Activated T-cell treated with anti-CD3 and anti-CD28 coated beads, Interleukin-2, amount 50 U/mL, for 1 hour (primary cell): ENCODE data around the gene VSTM2L.

Experiments
- DNase-seq: peaks from one replicate; pipeline ENCODE4 v3.0.0-alpha.2; 2020

VSTM2L gene

GRCh38 chr20:37879843-37880242 is 23.1 kb upstream of the VSTM2L start:
- no peak for DNase-seq

DNA sequence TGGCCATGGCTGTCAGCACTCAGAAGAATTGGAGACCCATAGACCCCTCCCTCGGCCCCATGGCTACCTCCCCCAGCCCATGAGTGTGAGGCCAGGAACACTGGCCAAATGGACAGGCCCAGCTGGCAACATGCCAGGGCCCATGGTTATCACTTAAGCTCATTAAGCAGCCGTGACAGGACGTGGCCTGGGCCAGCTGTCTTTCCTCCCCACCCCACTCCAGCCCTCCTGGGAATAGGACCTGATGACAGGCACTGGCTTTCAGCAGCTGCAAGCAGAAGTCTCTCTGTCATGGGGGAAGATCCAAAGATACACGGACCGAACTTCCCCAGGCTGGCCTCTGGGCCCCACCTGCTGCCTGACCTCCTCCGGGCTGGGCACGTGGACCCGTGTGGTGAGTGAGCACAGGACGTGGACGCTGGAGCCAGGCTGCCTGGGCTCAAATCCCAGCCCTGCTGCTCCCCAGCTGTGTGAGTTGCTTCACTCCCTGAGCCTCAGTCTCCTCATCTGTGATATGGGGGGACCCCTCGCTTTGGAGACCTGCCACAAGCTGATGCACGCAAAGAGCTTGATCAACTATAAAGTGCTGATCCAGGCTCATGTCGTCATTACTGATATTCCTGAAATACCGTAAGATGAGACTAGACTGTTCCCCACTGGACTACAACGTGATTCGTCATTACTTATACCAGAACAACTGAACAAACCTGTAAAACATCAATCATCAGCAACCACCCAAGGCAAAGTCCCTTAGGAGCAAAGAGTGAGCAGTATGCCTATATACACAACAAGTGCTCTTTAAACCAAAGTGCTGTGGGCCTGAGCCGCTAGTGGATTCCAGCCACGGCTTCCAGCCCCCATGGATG is 22.0 kb upstream of the VSTM2L start:
- DNase-seq: no peak

DNA sequence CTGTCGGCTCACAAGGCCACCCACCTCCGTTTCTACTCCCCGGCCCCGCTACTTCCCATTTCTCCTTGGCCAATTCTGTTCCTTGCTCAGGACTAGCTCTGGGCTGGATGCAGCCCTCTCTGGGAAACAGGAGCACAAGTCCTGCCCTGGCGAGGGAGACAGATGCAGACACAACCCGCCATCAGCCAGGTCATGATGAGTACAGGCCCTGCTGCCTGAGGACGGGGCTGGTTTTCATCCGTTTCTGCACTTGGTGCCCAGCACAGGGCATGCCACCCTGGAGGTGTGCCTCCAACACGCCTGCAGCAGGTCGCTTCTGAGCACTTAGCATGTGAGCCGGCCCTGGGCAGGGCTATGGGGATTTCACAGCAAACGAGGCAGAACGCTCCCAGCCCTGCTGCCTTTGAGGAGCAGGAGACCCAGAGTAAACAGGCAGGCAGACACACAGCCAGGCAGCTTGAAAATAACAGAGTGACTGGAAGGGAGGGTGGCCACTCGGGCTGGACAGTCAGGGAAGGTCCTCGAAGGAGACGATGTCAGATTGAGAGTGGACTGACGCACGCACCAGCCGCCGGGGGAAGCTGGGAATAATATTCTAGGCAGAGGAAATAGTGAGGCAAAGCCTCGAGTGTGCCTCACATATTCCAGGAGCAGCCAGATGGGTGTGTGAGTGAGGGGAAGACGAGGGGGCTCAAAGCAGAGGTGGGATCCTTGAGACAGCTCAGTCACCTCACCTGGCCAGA is 21.2 kb upstream of the VSTM2L start:
- DNase-seq: no peak

GRCh38 chr20:37882961-37883712 is 19.8 kb upstream of the VSTM2L start:
- no peak for DNase-seq

GRCh38 chr20:37885042-37885441 is 17.9 kb upstream of the VSTM2L start:
- DNase-seq: no peak

- no peak for DNase-seq
These were observed 17.1 kb upstream of the VSTM2L start for GRCh38 chr20:37885593-37886503.

- no peak for DNase-seq
These were observed 16.1 kb upstream of the VSTM2L start for GRCh38 chr20:37886851-37887297.

GRCh38 chr20:37888641-37889040 is 14.3 kb upstream of the VSTM2L start:
- no peak for DNase-seq

DNA sequence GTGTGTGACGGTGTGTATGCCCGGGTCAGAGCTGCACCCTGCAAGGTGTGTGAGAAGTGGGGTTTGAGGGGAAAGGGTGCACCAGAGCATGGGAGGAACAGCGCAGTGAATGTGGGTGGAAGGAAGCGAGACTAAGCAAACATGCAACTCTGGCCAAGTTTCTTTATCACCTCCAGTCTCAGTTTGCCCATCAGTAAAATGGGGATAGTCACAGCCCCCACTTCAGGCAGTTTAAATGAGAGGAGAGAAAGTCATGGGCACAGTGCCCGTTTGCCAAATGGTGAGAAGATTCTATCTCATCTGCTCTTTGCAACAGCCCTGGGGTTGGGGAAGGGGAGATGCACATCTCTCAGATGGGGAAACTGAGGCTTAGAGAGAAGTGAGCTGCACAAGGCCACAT is 12.8 kb upstream of the VSTM2L start:
- no peak for DNase-seq

GRCh38 chr20:37890643-37891042 is 12.3 kb upstream of the VSTM2L start:
- DNase-seq: no peak

DNA sequence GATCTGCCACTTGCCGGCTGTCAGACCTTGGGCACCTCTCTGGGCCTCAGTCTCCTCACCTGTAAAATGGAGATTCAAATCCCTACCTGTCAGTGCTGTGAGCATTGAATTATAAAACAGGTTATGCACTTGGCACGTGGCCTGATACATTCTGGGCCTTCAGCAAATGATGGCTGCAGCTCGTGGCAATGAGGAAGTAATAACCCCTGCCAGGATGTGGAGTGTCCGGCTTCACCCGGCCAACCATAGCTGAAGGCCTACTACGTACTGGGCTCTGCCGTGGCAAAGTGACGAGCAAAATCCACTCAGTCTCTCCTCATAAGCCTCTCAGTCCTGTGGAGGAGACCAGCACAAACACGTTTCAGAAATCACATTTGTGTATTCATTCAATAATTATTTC is 10.9 kb upstream of the VSTM2L start:
- DNase-seq: no peak

DNA sequence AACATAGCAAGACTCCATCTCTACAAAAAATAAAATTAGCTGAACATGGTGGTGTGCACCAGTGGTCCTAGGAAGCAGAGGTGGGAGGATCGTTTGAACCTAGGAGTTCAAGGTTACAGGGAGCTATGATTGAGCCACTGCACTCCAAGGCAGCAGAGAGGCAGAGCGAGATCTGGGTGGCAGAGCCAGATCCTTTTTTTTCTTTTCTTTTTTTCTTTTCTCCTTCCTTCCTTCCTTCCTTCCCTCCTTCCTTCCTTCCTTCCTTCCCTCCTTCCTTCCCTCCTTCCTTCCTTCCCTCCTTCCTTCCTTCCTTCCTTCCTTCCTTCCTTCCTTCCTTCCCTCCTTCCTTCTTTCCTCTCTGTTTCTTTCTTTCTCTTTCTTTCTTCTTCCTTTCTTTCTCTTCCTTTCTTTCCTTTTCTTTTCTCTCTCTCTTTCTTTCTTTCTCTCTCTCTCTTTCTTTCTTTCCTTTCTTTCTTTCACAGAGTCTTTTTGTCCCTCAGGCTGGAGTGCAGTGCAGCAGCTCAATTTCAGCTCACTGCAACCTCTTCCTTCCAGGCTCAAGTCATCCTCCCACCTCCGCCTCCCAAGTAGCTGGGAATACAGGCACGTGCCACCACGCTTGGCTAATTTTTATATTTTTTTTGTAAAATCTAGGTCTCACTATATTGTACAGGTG is 9.2 kb upstream of the VSTM2L start:
- DNase-seq: no peak

DNA sequence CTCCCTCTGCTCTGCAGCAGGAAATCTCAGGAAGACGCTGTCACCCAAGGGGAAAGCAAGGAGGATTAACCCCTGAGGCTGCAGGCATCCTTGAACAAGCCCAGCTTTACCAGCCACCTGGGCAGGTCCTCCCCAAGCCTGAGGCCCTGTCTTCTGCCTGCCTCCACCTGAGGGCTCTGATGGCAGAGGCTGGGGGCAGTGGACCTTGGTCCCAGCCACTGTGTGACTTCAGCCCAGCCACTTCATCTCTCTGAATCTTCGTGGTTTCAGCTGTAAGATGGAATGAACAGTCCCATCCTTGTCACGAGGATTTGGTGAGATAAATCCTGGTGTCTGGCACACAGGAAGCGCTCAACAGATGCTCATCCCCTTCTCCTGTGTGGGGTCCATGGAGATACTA is 8.5 kb upstream of the VSTM2L start:
- DNase-seq: no peak

DNA sequence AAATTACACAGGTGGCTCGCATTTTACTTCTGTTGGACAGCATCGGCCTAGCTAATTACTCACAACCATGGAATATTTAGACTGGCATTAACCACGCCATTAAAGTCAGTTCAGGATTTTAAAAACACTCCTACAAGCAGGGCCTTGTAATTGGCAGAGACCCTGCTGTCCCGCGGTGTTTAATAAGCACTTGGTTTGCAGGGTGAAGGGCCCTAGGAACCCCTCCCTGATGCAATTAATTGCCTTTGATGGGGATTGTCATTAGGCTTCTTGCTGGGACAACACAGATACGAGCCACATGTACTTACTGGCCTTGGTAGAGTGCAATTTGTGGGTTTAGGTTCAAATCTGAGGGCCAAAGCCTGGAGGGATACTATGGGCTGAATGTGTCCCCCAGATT is 7.8 kb upstream of the VSTM2L start:
- DNase-seq: no peak

GRCh38 chr20:37896932-37897548 is 5.9 kb upstream of the VSTM2L start:
- DNase-seq: no peak

DNA sequence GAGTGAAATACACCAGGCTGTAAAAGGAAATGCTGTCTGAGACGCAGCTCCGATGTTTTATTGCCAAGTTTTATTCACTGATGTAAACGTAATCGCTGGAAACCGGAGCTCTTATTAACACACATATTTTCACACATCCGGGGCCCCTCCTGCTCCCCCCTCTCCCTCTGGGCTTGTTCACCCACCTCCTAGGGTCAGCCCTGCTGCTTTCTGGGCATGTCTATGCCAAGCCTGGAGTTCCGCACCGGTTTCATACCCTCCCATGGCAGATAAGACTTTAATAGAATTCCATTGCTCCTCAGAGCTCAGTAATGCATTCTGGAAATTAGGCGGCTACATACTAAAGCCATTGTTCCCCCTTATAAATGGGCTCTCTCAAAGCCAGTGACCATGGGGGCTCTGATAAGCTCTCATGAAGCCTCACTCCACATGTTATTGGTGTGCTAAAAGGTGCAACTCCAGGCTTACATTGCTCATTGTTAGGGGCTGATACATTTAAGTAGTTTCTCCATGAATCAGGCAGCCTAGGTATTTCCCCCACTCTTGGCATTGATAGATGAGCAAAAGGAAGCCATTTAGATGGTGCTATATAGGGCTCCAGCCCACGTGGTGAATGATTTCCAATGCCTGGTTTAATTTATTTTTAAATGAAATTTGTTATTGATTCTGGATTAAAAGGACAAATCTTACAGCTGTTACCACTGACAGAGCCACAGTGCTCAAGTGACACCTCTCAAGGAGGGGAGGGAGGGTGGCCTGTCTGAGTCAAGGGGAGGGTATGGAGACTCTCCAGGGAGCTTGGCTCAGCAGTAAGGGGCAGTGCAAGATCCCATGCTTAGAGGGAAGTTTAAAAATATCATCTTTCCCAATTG is 4.5 kb upstream of the VSTM2L start:
- no peak for DNase-seq

DNA sequence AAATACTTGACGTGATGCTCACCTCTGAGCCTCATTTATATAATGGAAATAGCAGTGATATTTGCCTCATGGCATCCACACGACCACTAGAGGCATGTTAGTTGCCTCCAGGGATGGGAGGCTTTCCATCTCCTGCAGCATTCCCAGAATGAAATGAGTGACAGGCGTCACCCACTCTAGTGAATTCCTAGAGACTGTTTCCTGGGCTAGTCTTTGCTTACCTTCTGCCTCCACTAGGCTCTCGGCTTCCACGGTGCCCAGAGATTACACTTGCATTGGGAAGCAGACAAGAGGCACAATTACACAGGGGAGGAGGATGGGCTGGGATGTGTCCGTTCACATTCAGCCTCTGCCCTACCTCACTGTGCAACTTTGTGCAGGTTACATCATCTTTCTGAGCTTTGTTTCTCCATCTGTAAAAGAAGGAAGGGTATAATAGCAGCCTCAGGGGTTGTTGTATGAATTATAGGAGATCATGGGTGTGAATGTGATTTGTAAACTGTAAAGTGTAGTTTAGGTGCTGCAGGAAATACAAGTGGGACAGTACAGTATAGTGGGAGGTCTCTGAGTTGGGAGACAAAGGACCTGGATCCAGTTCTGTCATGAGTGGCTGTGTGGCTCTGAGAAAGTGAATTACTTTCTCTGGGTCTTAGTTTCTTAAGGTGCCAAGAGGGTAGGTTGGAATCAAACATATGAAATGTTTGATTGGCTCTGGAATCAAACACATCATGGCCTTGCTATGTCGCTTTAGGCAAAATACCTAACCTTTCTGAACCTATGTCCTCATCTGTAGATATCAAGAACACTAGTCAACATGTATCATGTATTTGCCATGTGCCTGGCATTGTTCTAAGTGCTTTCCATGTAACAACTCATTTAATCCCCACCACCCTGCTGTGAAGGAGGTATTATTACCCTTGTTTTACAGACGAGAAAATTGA is 3.6 kb upstream of the VSTM2L start:
- no peak for DNase-seq

DNA sequence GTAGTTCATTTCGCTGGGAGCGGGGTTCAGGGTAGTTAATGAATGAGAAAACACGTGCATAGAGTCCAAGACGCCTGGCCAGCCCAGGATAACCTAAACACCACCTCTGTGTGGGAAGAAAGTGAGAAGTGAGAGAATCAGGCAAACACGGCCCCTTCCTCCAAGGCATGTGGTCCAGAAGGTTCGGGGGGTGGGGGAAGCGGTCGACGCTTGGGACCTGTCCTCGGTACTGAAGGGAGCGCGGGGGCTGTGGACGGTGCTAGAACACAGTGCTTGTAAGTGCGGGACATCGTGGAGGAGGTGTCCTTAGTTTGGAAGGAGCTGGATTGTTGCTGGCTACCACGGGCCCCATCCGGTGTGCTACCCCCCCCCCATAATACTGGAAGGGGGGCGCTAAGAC is 1.7 kb upstream of the VSTM2L start:
- no peak for DNase-seq
